Panc1 (cell line): Measurements from ENCODE around the gene AGAP1.

Experiments used
- CTCF ChIP-seq: fragments of 450-650 bp; IDR thresholded peaks from 2 replicates; pipeline ENCODE4 v1.5.1; 2017; ENCODE audit warnings: mild to moderate bottlenecking
- POLR2AphosphoS5 ChIP-seq: IDR thresholded peaks from 2 replicates; pipeline ENCODE4 v1.6.1; 2012; ENCODE audit warnings: mild to moderate bottlenecking, low read depth, low read length, moderate library complexity
- REST ChIP-seq, 2 experiments: IDR thresholded peaks; 2 replicates each; pipeline ENCODE4 v1.6.1; 2011 to 2012; ENCODE audit warnings: low read depth in 2 of 2, control low read depth in 1 of 2, low read length in 1 of 2, mild to moderate bottlenecking in 1 of 2, moderate library complexity in 1 of 2; ENCODE audit not compliant: insufficient read depth in 1 of 2
- SIN3A ChIP-seq: IDR thresholded peaks from 2 replicates; pipeline ENCODE4 v1.6.1; 2012; ENCODE audit warnings: low read depth, mild to moderate bottlenecking, low read length, moderate library complexity, borderline replicate concordance; ENCODE audit not compliant: insufficient read depth

GRCh38 chr2:235861383-235861782 lies 367.5 kb downstream of the AGAP1 start:
- TF ChIP-seq CTCF (no peak), POLR2AphosphoS5 (no peak), REST (IDR thresholded peaks at IDR 0.05; ENCODE audit: insufficient read depth in 1 of 2, low read depth in 2 of 2, low read length in 1 of 2) (no peak), SIN3A (no peak)
